HepG2 (cell line): ENCODE results near the gene GNG7. TPM values are rescaled to one million over a fixed set of nuclear protein-coding genes. Genes with fewer than 3 reads are reported as not detected.

Experiments used
- ATAC-seq: fragments of 200-7000 bp; cut with Tn5 transposase; 3 replicates; pipeline ENCODE4 v1.9.1; 2020; ENCODE audit warnings: mild to moderate bottlenecking, moderate library complexity
- BruUV-seq: library from RNA; stranded (reverse); fragments of 400-500 nt; replicated peaks from 2 replicates; lab custom pipeline; 2021; lab: Mats Ljungman, UMichigan
- CTCF ChIA-PET: fragments of 300-600 bp; formaldehyde crosslinking; extraction: SDS; loops from one replicate; lab custom pipeline; 2021; ENCODE audit warnings: low total read pairs, inconsistent platforms, low intra/inter-chr PET ratio; lab: Yijun Ruan, JAX
- POLR2A ChIA-PET: fragments of 350-600 bp; sonication (Branson Sonifier 250); formaldehyde crosslinking; loops from one replicate; lab custom pipeline; 2020; ENCODE audit warnings: antibody characterized with exemption, inconsistent platforms; lab: Yijun Ruan, JAX
- DNase-seq: peaks from one replicate; pipeline ENCODE4 v3.0.0-alpha.2; 2015; ENCODE audit warnings: low spot score
- FAIRE-seq: peaks from 3 replicates; lab custom pipeline; 2011; peaks lifted over from hg19 to GRCh38; lab: Jason Lieb, UNC
- H2AFZ ChIP-seq: one replicate; pipeline ENCODE4 v1.6.1; 2011; ENCODE audit warnings: low read length, inconsistent platforms
- H3K27ac ChIP-seq: fragments of 300-600 bp; 3 replicates; pipeline ENCODE4 v1.8.0; 2011; ENCODE audit warnings: mixed run types, mild to moderate bottlenecking, mixed read lengths, low read length, inconsistent platforms; ENCODE audit not compliant: insufficient read depth; ENCODE audit errors: extremely low read length
- H3K27me3 ChIP-seq, 2 experiments: fragments of 200-600 bp in 1 of 2; 2 replicates in 1 of 2; 3 replicates in 1 of 2; pipeline versions ENCODE4 v1.6.0 to v1.8.0; 2011; ENCODE audit warnings: low read length in 2 of 2, mild to moderate bottlenecking in 2 of 2, moderate library complexity in 2 of 2, inconsistent platforms in 1 of 2; ENCODE audit not compliant: insufficient read depth in 2 of 2, control insufficient read depth in 1 of 2
- H3K36me3 ChIP-seq, 2 experiments: fragments of 200-600 bp in 1 of 2; replicated peaks in 1 of 2; 2 replicates in 1 of 2; 3 replicates in 1 of 2; pipeline versions ENCODE4 v1.5.1 to v1.8.0; 2011; ENCODE audit warnings: low read length in 2 of 2, inconsistent platforms in 1 of 2; ENCODE audit not compliant: insufficient read depth in 2 of 2, control insufficient read depth in 1 of 2
- H3K4me1 ChIP-seq: 2 replicates; pipeline ENCODE4 v1.5.1; 2012; ENCODE audit warnings: low read length, inconsistent platforms; ENCODE audit not compliant: insufficient read depth
- H3K4me2 ChIP-seq: 2 replicates; pipeline ENCODE4 v1.6.0; 2011; ENCODE audit warnings: low read depth, low read length, inconsistent platforms
- H3K4me3 ChIP-seq, 3 experiments: fragments of 200-600 bp in 1 of 3; sonication (generic), shearing (Covaris generic) in 1 of 3; replicated peaks in 1 of 3; 2 replicates each; pipeline ENCODE4 v1.5.1; 2011 to 2016; ENCODE audit warnings: low read length in 3 of 3, inconsistent platforms in 2 of 3, low read depth in 2 of 3, mild to moderate bottlenecking in 2 of 3, control low read depth in 1 of 3, mixed read lengths in 1 of 3; ENCODE audit not compliant: insufficient read depth in 1 of 3
- H3K79me2 ChIP-seq: one replicate; pipeline ENCODE4 v1.6.1; 2011; ENCODE audit warnings: low read length, inconsistent platforms; ENCODE audit not compliant: insufficient read depth
- H3K9ac ChIP-seq: 2 replicates; pipeline ENCODE4 v1.6.0; 2011; ENCODE audit warnings: mild to moderate bottlenecking, low read depth, low read length, inconsistent platforms; ENCODE audit not compliant: insufficient read depth
- H3K9me3 ChIP-seq: 2 replicates; pipeline ENCODE4 v1.5.1; 2012; ENCODE audit warnings: mild to moderate bottlenecking, low read length
- H4K20me1 ChIP-seq: 2 replicates; pipeline ENCODE4 v1.6.0; 2011; ENCODE audit warnings: inconsistent platforms, mild to moderate bottlenecking, low read length, moderate library complexity; ENCODE audit not compliant: insufficient read depth
- CERS6 ChIP-seq: sonication (generic); formaldehyde crosslinking; IDR thresholded peaks from 2 replicates; pipeline ENCODE4 v1.5.0; 2020; ENCODE audit warnings: missing genetic modification reagents
- DNMT3B ChIP-seq: conservative IDR thresholded peaks from 2 replicates; pipeline ENCODE4 v1.6.1; 2016; ENCODE audit warnings: missing biosample characterization, control low read depth
- HNRNPL ChIP-seq: fragments of 200-400 bp; formaldehyde crosslinking; IDR thresholded peaks from 2 replicates; pipeline ENCODE4 v1.6.1; 2017; ENCODE audit warnings: mild to moderate bottlenecking, low read depth, low read length
- HOXA9 ChIP-seq: sonication (generic); formaldehyde crosslinking; IDR thresholded peaks from 2 replicates; pipeline ENCODE4 v1.8.1; 2022; ENCODE audit warnings: missing genetic modification reagents, mild to moderate bottlenecking, moderate library complexity, borderline replicate concordance
- MIER2 ChIP-seq: IDR thresholded peaks from 2 replicates; pipeline ENCODE4 v1.6.1; 2016; ENCODE audit warnings: missing biosample characterization, missing genetic modification reagents
- NFE2L2 ChIP-seq: fragments of 150-350 bp; IDR thresholded peaks from 2 replicates; pipeline ENCODE4 v1.6.1; 2014; ENCODE audit warnings: low read length
- SRSF9 ChIP-seq: fragments of 200-400 bp; formaldehyde crosslinking; IDR thresholded peaks from 2 replicates; pipeline ENCODE4 v1.6.1; 2018; ENCODE audit warnings: borderline replicate concordance, mild to moderate bottlenecking, low read depth, low read length; ENCODE audit not compliant: insufficient read depth, poor library complexity, severe bottlenecking
- THYN1 ChIP-seq: sonication (generic); formaldehyde crosslinking; IDR thresholded peaks from 2 replicates; pipeline ENCODE4 v1.8.1; 2023; ENCODE audit warnings: low read depth, mild to moderate bottlenecking, moderate library complexity, missing genetic modification reagents, borderline replicate concordance
- TRIM24 ChIP-seq: sonication (generic); formaldehyde crosslinking; IDR thresholded peaks from 2 replicates; pipeline ENCODE4 v1.8.0; 2022; ENCODE audit warnings: mild to moderate bottlenecking, missing genetic modification reagents
- WIZ ChIP-seq: sonication (generic); formaldehyde crosslinking; IDR thresholded peaks from 2 replicates; pipeline ENCODE4 v1.5.1; 2020; ENCODE audit warnings: mild to moderate bottlenecking, missing genetic modification reagents
- ZC3H13 ChIP-seq: sonication (generic); formaldehyde crosslinking; IDR thresholded peaks from 2 replicates; pipeline ENCODE4 v1.8.1; 2023; ENCODE audit warnings: mild to moderate bottlenecking, missing genetic modification reagents, moderate library complexity
- ZNF136 ChIP-seq: sonication (generic); formaldehyde crosslinking; IDR thresholded peaks from 2 replicates; pipeline ENCODE4 v1.8.1; 2022; ENCODE audit warnings: low read depth, mild to moderate bottlenecking, moderate library complexity, missing genetic modification reagents
- ZNF138 ChIP-seq: sonication (generic); formaldehyde crosslinking; IDR thresholded peaks from 2 replicates; pipeline ENCODE4 v1.5.0; 2020; ENCODE audit warnings: mild to moderate bottlenecking, low read depth, missing genetic modification reagents
- ZNF460 ChIP-seq: sonication (generic); formaldehyde crosslinking; IDR thresholded peaks from 2 replicates; pipeline ENCODE4 v1.5.1; 2020; ENCODE audit warnings: missing genetic modification reagents, mild to moderate bottlenecking, borderline replicate concordance
- ZNF598 ChIP-seq: sonication (generic); formaldehyde crosslinking; IDR thresholded peaks from 2 replicates; pipeline ENCODE4 v1.5.1; 2020; ENCODE audit warnings: mild to moderate bottlenecking, missing genetic modification reagents, borderline replicate concordance
- ZSCAN12 ChIP-seq: sonication (generic); formaldehyde crosslinking; IDR thresholded peaks from 2 replicates; pipeline ENCODE4 v1.9.0; 2021; ENCODE audit warnings: mild to moderate bottlenecking, missing genetic modification reagents
- WGBS: methylation state at CpG from one replicate; pipeline ENCODE4 v1.1.6; 2017; ENCODE audit warnings: low lambda C conversion rate; 5-methylcytosine and 5-hydroxymethylcytosine counted together
- in situ Hi-C: cut with HindIII; loops from 2 replicates; pipeline ENCODE4 v1.10.0; 2017; ENCODE audit warnings: low pct_unique_long_range_greater_than_20kb; ENCODE audit not compliant: extremely low pct_ligation_motif_present
- intact Hi-C: fragments of 100-400 bp; cut with micrococcal nuclease; formaldehyde crosslinking; loops from one replicate; pipeline ENCODE4 v1.10.0; 2022; ENCODE audit not compliant: unreplicated experiment
- polyA plus RNA-seq, 8 experiments: library from polyadenylated mRNA; depleted of rRNA in 3 of 8; stranded (reverse) in 7 of 8; unstranded in 1 of 8; fragments of >200 nt; fragmentation: Illumina TruSeq in 4 of 8; extraction: Trizol in 4 of 8; gene quantifications; 2 replicates each; pipeline versions ENCODE4 v1.2.1 to v1.2.3, GENCODE V29; 2011 to 2016; ENCODE audit warnings: low read depth in 4 of 8, missing spikeins in 1 of 8, mixed read lengths in 1 of 8; ENCODE audit not compliant: insufficient read depth in 1 of 8
- total RNA-seq, 5 experiments: library from RNA; depleted of rRNA; stranded (reverse); fragments of >200 nt; fragmentation: Illumina TruSeq; extraction: Trizol; gene quantifications; 2 replicates each; pipeline ENCODE4 v1.2.3, GENCODE V29; 2016; ENCODE audit warnings: low read depth in 1 of 5
- TF ChIP-seq, protein P1 (sequence below): sonication (generic); formaldehyde crosslinking; IDR thresholded peaks from 2 replicates; pipeline ENCODE4 v1.9.0; 2022; ENCODE audit warnings: missing genetic modification reagents, mild to moderate bottlenecking, borderline replicate concordance
- TF ChIP-seq, protein P2 (sequence below): IDR thresholded peaks from 2 replicates; pipeline ENCODE4 v1.6.1; 2016

GNG7 gene
- total and polyA plus RNA-seq, 2 of the 13 experiments (the other 11 are each of a cell fraction or from before 2014, with no cell fraction given), result 1.4 to 3.3 TPM

DNA sequence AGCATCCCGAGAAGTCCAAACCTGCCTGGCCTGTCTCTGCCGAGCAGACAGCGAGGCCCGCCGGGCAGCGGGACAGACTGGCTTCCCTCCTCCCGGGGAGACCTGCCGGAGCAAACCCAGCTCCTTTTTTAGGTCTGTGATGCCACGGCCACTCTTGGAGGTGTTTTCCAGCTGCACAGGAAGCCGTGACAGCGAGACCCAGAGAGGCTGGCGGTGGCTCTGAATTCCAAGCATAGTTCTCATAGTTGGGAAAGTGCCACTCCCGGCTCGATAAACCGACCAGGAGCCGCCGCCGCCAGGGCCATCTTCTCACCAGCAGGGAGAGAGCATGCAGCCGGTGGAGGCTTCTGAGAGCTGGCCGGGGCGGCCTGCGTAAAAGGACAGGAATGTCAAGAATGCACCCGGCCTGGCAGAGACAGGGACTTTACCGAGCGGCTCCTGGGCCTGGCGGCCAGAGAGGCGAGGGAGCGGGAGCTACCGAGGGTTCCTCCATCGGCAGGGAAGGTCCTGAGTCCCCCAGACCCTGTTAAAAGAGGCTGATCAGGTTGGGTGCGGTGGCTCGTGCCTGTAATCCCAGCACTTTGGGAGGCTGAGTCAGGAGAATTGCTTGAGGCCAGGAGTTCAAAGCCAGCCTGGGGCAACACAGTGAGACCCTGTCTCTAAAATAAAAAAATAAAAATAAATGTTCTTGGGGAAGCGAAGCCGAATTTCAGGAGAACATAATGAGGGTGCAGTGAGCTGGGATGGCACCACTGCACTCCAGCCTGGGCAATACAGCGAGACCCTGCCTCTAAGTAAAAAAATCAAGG, 161.6 kb downstream of the GNG7 start:
- no peak overlapping the region for H2AFZ ChIP-seq
- POLR2A ChIA-PET, result interaction anchor here (0.9 to 7.9 kb wide), 12 partner anchors 10 to 83 kb away, joined by 3 to 199 read pairs (median 6); partner anchors contain the start of gene GADD45B
- H3K9me3 ChIP-seq, result no peaks in the 10 kb centered on the region
- H3K79me2 ChIP-seq, result no peaks in the 10 kb centered on the region
- H3K4me2 ChIP-seq, result peak overlapping the region; percentile 79
- ATAC-seq (peak; percentile 88), DNase-seq (peak; percentile 95), FAIRE-seq (peak; percentile 39)
- peak overlapping the region; percentile 80 for H3K9ac ChIP-seq
- H3K4me1 ChIP-seq, result peaks cover 70% of the 10 kb centered on the region
- no TSS peak for BruUV-seq
- in situ Hi-C loops (loop anchor here (5.0 kb wide), 1 partner anchor 64 kb away; the partner anchor contains the start of gene GADD45B), intact Hi-C loops (loop anchor here (5.0 kb wide), 1 partner anchor 64 kb away; the partner anchor contains the start of gene GADD45B)
- H3K27me3 ChIP-seq, result no peaks in the 10 kb centered on the region
- CTCF ChIA-PET, result no interaction called here
- peak overlapping the region; percentile 86 for H3K27ac ChIP-seq
- H3K36me3 ChIP-seq, result no peaks in the 10 kb centered on the region
- 22% methylated on average over 5 of the region's 35 CpGs for WGBS
- H3K4me3 ChIP-seq, result peak overlapping the region; percentile 21 to 56 (median 26); a peak in 5 of 6 replicates
- H4K20me1 ChIP-seq, result no peaks in the 10 kb centered on the region
- no peak for TF ChIP-seq ZSCAN12 (CRISPR knock-in tag)
- peak; percentile 15; the same call in 1 of the 2 replicates for TF ChIP-seq THYN1 (CRISPR knock-in tag)
- no peak for TF ChIP-seq DNMT3B (CRISPR knock-in tag)
- no peak for TF ChIP-seq NFE2L2
- peak; percentile 79; the same call in 1 of the 2 replicates for TF ChIP-seq ZNF598 (CRISPR knock-in tag)
- TF ChIP-seq, protein P1, sequence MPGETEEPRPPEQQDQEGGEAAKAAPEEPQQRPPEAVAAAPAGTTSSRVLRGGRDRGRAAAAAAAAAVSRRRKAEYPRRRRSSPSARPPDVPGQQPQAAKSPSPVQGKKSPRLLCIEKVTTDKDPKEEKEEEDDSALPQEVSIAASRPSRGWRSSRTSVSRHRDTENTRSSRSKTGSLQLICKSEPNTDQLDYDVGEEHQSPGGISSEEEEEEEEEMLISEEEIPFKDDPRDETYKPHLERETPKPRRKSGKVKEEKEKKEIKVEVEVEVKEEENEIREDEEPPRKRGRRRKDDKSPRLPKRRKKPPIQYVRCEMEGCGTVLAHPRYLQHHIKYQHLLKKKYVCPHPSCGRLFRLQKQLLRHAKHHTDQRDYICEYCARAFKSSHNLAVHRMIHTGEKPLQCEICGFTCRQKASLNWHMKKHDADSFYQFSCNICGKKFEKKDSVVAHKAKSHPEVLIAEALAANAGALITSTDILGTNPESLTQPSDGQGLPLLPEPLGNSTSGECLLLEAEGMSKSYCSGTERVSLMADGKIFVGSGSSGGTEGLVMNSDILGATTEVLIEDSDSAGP (CRISPR knock-in tag), result peak; percentile 77; the same call in 1 of the 2 replicates
- no peak for TF ChIP-seq ZNF138 (CRISPR knock-in tag)
- no peak for TF ChIP-seq HOXA9
- peak; percentile 76; the same call in 1 of the 2 replicates for TF ChIP-seq ZNF460 (CRISPR knock-in tag)
- TF ChIP-seq WIZ (CRISPR knock-in tag), result no peak
- peak; percentile 87; the same call in 1 of the 2 replicates for TF ChIP-seq HNRNPL
- no peak for TF ChIP-seq SRSF9
- peak; percentile 48; the same call in 1 of the 2 replicates for TF ChIP-seq ZC3H13 (CRISPR knock-in tag)
- TF ChIP-seq, protein P2, sequence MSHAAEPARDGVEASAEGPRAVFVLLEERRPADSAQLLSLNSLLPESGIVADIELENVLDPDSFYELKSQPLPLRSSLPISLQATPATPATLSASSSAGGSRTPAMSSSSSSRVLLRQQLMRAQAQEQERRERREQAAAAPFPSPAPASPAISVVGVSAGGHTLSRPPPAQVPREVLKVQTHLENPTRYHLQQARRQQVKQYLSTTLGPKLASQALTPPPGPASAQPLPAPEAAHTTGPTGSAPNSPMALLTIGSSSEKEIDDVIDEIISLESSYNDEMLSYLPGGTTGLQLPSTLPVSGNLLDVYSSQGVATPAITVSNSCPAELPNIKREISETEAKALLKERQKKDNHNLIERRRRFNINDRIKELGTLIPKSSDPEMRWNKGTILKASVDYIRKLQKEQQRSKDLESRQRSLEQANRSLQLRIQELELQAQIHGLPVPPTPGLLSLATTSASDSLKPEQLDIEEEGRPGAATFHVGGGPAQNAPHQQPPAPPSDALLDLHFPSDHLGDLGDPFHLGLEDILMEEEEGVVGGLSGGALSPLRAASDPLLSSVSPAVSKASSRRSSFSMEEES, result peak; percentile 78
- no peak for TF ChIP-seq CERS6
- TF ChIP-seq TRIM24 (CRISPR knock-in tag), result no peak
- 0 out of 2 replicates have a peak, but pooled peaks have one; percentile 14 for TF ChIP-seq MIER2 (CRISPR knock-in tag)
- 0 out of 2 replicates have a peak, but pooled peaks have one; percentile 58 for TF ChIP-seq ZNF136 (CRISPR knock-in tag)
